Colonic mucosa (tissue), 4 donors: ENCODE data around the gene NRSN1. TPM values are rescaled to one million over a fixed set of nuclear protein-coding genes. Genes with fewer than 3 reads are reported as not detected.

ENCODE experiments used
- DNase-seq: peaks from one replicate; pipeline ENCODE4 v3.0.0-alpha.2; 2020
- H3K27ac ChIP-seq: fragments of 200-600 bp; one replicate; pipeline ENCODE4 v1.8.0; 2021
- H3K27me3 ChIP-seq: fragments of 200-600 bp; one replicate; pipeline ENCODE4 v1.8.0; 2021
- H3K36me3 ChIP-seq: fragments of 200-600 bp; one replicate; pipeline ENCODE4 v1.8.0; 2021
- H3K4me1 ChIP-seq: fragments of 200-600 bp; one replicate; pipeline ENCODE4 v1.8.0; 2021; ENCODE audit warnings: mild to moderate bottlenecking
- H3K4me3 ChIP-seq: fragments of 200-600 bp; one replicate; pipeline ENCODE4 v1.8.0; 2021
- H3K9ac ChIP-seq, 2 donors: one replicate each; pipeline ENCODE4 v1.7.0; 2013; ENCODE audit warnings: control low read depth in 2 of 2, low read depth in 2 of 2, low read length in 2 of 2
- H3K9me3 ChIP-seq: fragments of 200-600 bp; one replicate; pipeline ENCODE4 v1.8.0; 2021
- CTCF ChIP-seq: fragments of 200-600 bp; IDR thresholded peaks from one replicate; pipeline ENCODE4 v1.8.0; 2022; ENCODE audit warnings: antibody characterized with exemption, mild to moderate bottlenecking
- intact Hi-C: fragments of 100-400 bp; cut with DNase I; formaldehyde crosslinking; loops from one replicate; pipeline ENCODE4 v1.14.1; 2022
- total RNA-seq, 2 donors: library from RNA; stranded (reverse); fragmentation: NEBNext Ultra II Directional in 1 of 2; extraction: Animal tissue kit (Norgen Biotek cat#: 25700) in 1 of 2; gene quantifications; one replicate each; pipeline ENCODE4 v1.2.1, GENCODE V29; 2021
- donor health status: healthy.
- donor health status: DM: no; HTN: no; CAD: no.
- donor health status: DM: no; HTN: no; CAD: no.

Gene NRSN1
- total RNA-seq, 2 donors from 2014 or later, result 0.64 TPM; not detected in 1

DNA sequence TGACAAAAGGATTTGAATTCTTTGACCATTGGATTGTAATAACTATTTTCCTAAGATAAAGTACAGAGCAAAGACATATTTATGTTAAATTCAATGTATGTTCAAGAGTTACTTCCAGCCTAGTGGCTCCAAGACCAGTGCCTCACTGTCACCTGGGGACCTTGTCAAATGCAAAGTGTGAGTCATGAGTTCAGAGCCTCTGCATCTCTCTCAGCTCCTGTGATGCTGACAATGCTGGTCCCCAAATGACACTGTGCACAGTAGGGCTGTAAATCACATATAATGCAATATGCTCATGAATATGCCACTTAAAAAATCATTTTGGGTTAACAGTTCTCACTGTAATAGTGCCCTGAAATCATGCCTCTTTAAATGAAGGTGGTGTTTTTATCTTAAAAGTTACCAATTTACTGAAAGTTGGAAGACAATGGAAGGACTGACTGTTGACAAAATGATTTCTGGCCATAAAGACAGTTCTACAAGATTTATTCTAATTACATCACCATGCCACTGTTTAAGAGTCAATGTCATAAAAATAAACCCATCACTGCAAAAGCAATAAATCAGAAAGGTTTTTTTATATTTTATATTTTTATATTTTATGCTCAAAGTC, 62.1 kb downstream of the NRSN1 start:
- Histone ChIP-seq H3K9ac (no peak overlapping the region), H3K9me3 (no peaks in the 10 kb centered on the region), H3K27ac (no peak overlapping the region), H3K27me3 (no peaks in the 10 kb centered on the region), H3K4me3 (no peak overlapping the region), H3K4me1 (no peaks in the 10 kb centered on the region), H3K36me3 (no peaks in the 10 kb centered on the region)
- intact Hi-C loops, result no loop called here
- no peak for DNase-seq
- no peak for TF ChIP-seq CTCF

- Histone ChIP-seq H3K27ac (no peak overlapping the region), H3K27me3 (no peaks in the 10 kb centered on the region), H3K4me3 (no peak overlapping the region), H3K36me3 (no peaks in the 10 kb centered on the region), H3K9ac (no peak overlapping the region), H3K9me3 (no peaks in the 10 kb centered on the region), H3K4me1 (no peaks in the 10 kb centered on the region)
- no peak for DNase-seq
- intact Hi-C loops, result no loop called here
- TF ChIP-seq CTCF, result no peak
These were observed 62.6 kb downstream of the NRSN1 start for GRCh38 chr6:24188578-24189080.

DNA sequence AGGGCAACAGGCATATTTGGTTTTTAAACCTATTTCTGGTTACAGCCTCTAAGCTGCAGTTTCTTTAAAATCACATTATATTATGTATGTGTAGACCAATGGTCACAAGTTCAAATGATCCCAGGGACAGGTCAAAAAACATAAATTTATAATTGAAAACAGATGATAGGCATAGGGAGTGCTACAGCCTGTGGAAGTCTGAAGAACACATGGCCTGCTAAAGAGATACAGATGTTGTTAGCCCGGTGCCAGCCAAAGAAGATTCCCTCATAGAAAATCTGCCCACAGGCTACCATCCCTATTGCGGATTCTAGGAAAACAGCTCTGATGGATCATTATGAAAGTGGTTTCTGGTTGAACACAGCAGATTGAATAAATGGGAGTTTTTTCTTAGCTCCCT, 65.3 kb downstream of the NRSN1 start:
- intact Hi-C loops, result no loop called here
- TF ChIP-seq CTCF, result no peak
- H3K9ac ChIP-seq, result no peak overlapping the region
- H3K4me3 ChIP-seq, result no peak overlapping the region
- no peak overlapping the region for H3K27ac ChIP-seq
- no peak for DNase-seq
- peaks cover 4% of the 10 kb centered on the region for H3K4me1 ChIP-seq
- no peaks in the 10 kb centered on the region for H3K27me3 ChIP-seq
- H3K36me3 ChIP-seq, result no peaks in the 10 kb centered on the region
- no peaks in the 10 kb centered on the region for H3K9me3 ChIP-seq

GRCh38 chr6:24193364-24193763, 67.3 kb downstream of the NRSN1 start:
- no peak for TF ChIP-seq CTCF
- no peak for DNase-seq
- H3K4me3 ChIP-seq, result no peak overlapping the region
- H3K9ac ChIP-seq, result no peak overlapping the region
- no peak overlapping the region for H3K27ac ChIP-seq
- intact Hi-C loops, result no loop called here
- no peaks in the 10 kb centered on the region for H3K36me3 ChIP-seq
- no peaks in the 10 kb centered on the region for H3K27me3 ChIP-seq
- no peaks in the 10 kb centered on the region for H3K9me3 ChIP-seq
- H3K4me1 ChIP-seq, result peaks cover 4% of the 10 kb centered on the region

DNA sequence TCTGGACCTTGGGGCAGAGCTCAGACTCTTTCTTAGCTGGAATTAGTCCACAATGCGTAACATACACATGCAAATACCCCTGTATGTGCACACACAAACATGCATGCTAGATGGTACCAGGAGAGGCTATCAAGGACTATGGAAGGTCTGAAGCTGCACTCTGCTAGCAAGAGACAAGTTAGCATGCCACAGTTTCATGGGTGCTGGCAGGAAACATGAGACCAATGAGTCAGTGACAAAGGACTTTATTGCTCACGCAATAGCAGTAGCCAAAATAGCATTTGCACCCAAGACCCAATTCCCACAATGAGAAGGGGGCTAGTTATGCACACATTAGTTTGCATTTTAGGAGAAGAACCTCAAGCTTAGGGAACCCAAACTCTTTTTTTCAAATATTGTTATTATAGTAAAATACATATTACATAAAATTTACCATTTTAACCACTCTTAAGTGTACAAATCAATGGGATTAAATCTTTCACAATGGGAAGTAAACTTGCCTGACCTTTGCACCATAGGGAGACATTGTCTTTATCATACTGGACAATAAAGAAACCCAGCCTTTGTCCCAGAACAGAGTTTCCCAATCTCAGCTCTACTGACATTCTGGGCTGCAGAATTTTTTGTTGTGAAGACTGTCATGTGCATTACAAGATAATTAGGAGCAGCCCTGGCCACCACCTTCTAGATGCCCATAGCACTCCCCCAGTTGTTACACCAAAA, 69.1 kb downstream of the NRSN1 start:
- Histone ChIP-seq H3K4me3 (no peak overlapping the region), H3K9ac (no peak overlapping the region), H3K36me3 (no peaks in the 10 kb centered on the region), H3K27ac (no peak overlapping the region), H3K9me3 (no peaks in the 10 kb centered on the region), H3K4me1 (peaks cover 4% of the 10 kb centered on the region), H3K27me3 (no peaks in the 10 kb centered on the region)
- no peak for TF ChIP-seq CTCF
- DNase-seq, result no peak
- intact Hi-C loops, result no loop called here
